HG02870 (cell line): ENCODE data around the gene MYO1E.
"Not testable (repeated sequence)": the region's sequence is repeated elsewhere in the genome, so short reads cannot be mapped to it uniquely, and the experiment has no call there.

Source experiments
- ATAC-seq: cut with Tn5 transposase; IDR thresholded peaks from one replicate; pipeline ENCODE4 v1.9.1; 2021; ENCODE audit warnings: mild to moderate bottlenecking, moderate library complexity; ENCODE audit not compliant: unreplicated experiment

The MYO1E gene

GRCh38 chr15:59150185-59150584 lies 222.5 kb downstream of the MYO1E start:
- no peak for ATAC-seq

GRCh38 chr15:59148153-59148833 lies 224.4 kb downstream of the MYO1E start:
- no peak for ATAC-seq

- no peak for ATAC-seq
Measured at GRCh38 chr15:59147666-59148065, 225.0 kb downstream of the MYO1E start.

- ATAC-seq = not testable (repeated sequence)
Measured at GRCh38 chr15:59144594-59144993, 228.1 kb downstream of the MYO1E start.

GRCh38 chr15:59143281-59143680 lies 229.4 kb downstream of the MYO1E start:
- ATAC-seq = no peak

- ATAC-seq = no peak
Measured at GRCh38 chr15:59140422-59141226, 232.0 kb downstream of the MYO1E start.

- ATAC-seq = peak; percentile 65
Measured at GRCh38 chr15:59138243-59138642, 234.4 kb downstream of the MYO1E start.

GRCh38 chr15:59137566-59137965 lies 235.1 kb downstream of the MYO1E start:
- ATAC-seq = no peak

GRCh38 chr15:59133929-59134427 lies 238.7 kb downstream of the MYO1E start:
- no peak for ATAC-seq

GRCh38 chr15:59131969-59132562 lies 240.6 kb downstream of the MYO1E start:
- ATAC-seq = no peak

- no peak for ATAC-seq
Measured at GRCh38 chr15:59131456-59131855, 241.2 kb downstream of the MYO1E start.

GRCh38 chr15:59127255-59127654 lies 245.4 kb downstream of the MYO1E start:
- not testable (repeated sequence) for ATAC-seq

- ATAC-seq = not testable (repeated sequence)
Measured at GRCh38 chr15:59125683-59126082, 247.0 kb downstream of the MYO1E start.

- ATAC-seq = no peak
Measured at GRCh38 chr15:59124261-59124660, 248.4 kb downstream of the MYO1E start.

GRCh38 chr15:59120937-59121336 lies 251.7 kb downstream of the MYO1E start:
- ATAC-seq = no peak

- ATAC-seq = no peak
Measured at GRCh38 chr15:59119625-59120024, 253.0 kb downstream of the MYO1E start.

- ATAC-seq = no peak
Measured at GRCh38 chr15:59116771-59117170, 255.9 kb downstream of the MYO1E start.

GRCh38 chr15:59116141-59116540 lies 256.5 kb downstream of the MYO1E start:
- ATAC-seq = no peak

- no peak for ATAC-seq
Measured at GRCh38 chr15:59115047-59115446, 257.6 kb downstream of the MYO1E start.

- no peak for ATAC-seq
Measured at GRCh38 chr15:59111251-59111650, 261.4 kb downstream of the MYO1E start.

GRCh38 chr15:59105854-59106253 lies 266.8 kb downstream of the MYO1E start:
- ATAC-seq = no peak
